Lower lobe of right lung (tissue), 2 donors: Measurements from ENCODE around the gene PLCL1. TPM values are rescaled to one million over a fixed set of nuclear protein-coding genes. Genes with fewer than 3 reads are reported as not detected.

ENCODE experiments used
- ATAC-seq, 2 donors: fragments of 200-7000 bp; cut with Tn5 transposase; one replicate each; pipeline ENCODE4 v1.9.1; 2020 to 2022; ENCODE audit warnings: mild to moderate bottlenecking in 2 of 2, moderate library complexity in 2 of 2
- DNase-seq: peaks from one replicate; pipeline ENCODE4 v3.0.0-alpha.2; 2020
- H3K27ac ChIP-seq: fragments of 200-600 bp; one replicate; pipeline ENCODE4 v1.8.0; 2022
- H3K27me3 ChIP-seq: fragments of 200-600 bp; one replicate; pipeline ENCODE4 v1.8.0; 2022; ENCODE audit warnings: low read depth
- H3K36me3 ChIP-seq: fragments of 200-600 bp; one replicate; pipeline ENCODE4 v1.8.0; 2022; ENCODE audit warnings: mild to moderate bottlenecking
- H3K4me1 ChIP-seq: fragments of 200-600 bp; one replicate; pipeline ENCODE4 v1.8.0; 2022
- H3K4me3 ChIP-seq: fragments of 200-600 bp; one replicate; pipeline ENCODE4 v1.8.0; 2022; ENCODE audit warnings: mild to moderate bottlenecking
- H3K9me3 ChIP-seq: fragments of 200-600 bp; one replicate; pipeline ENCODE4 v1.8.0; 2022
- CTCF ChIP-seq: fragments of 200-600 bp; IDR thresholded peaks from one replicate; pipeline ENCODE4 v1.8.0; 2022; ENCODE audit warnings: antibody characterized with exemption, mild to moderate bottlenecking
- intact Hi-C: fragments of 100-400 bp; cut with DNase I; formaldehyde crosslinking; loops from one replicate; pipeline ENCODE4 v1.11.0; 2022
- total RNA-seq: library from RNA; stranded (reverse); fragmentation: NEBNext Ultra II Directional; extraction: Animal tissue kit (Norgen Biotek cat#: 25700); gene quantifications from one replicate; pipeline ENCODE4 v1.2.1, GENCODE V29; 2021
- donor health status: DM: no; HTN: yes; CAD: no; lungs with severe emphysema.

The PLCL1 gene
- total RNA-seq, 1 donor from 2014 or later = 6.3 TPM

- Histone ChIP-seq H3K36me3 (no peaks in the 10 kb centered on the region), H3K27me3 (no peaks in the 10 kb centered on the region)
These were observed 127.4 kb downstream of the PLCL1 start for GRCh38 chr2:197931661-197932312.

GRCh38 chr2:197932374-197932773 lies 128.0 kb downstream of the PLCL1 start:
- intact Hi-C loops = no loop called here
- Histone ChIP-seq H3K27ac (no peak overlapping the region), H3K27me3 (no peaks in the 10 kb centered on the region)

More at GRCh38 chr2:197931661-197932312, 127.4 kb downstream of the PLCL1 start:
- H3K4me1 ChIP-seq = peaks cover 8% of the 10 kb centered on the region
- no peak overlapping the region for H3K4me3 ChIP-seq
- DNase-seq = no peak
- no peak for ATAC-seq
- no peak for TF ChIP-seq CTCF
- H3K27ac ChIP-seq = no peak overlapping the region
- intact Hi-C loops = no loop called here
- no peaks in the 10 kb centered on the region for H3K9me3 ChIP-seq

GRCh38 chr2:197934261-197934933 lies 130.0 kb downstream of the PLCL1 start:
- ATAC-seq (no peak), DNase-seq (no peak)
- Histone ChIP-seq H3K27ac (no peak overlapping the region), H3K27me3 (no peaks in the 10 kb centered on the region), H3K4me3 (no peak overlapping the region), H3K4me1 (peaks cover 3% of the 10 kb centered on the region), H3K9me3 (no peaks in the 10 kb centered on the region), H3K36me3 (no peaks in the 10 kb centered on the region)
- no peak for TF ChIP-seq CTCF
- intact Hi-C loops = no loop called here

More at GRCh38 chr2:197932374-197932773, 128.0 kb downstream of the PLCL1 start:
- no peak overlapping the region for H3K4me3 ChIP-seq
- H3K9me3 ChIP-seq = no peaks in the 10 kb centered on the region
- DNase-seq (no peak), ATAC-seq (no peak)
- TF ChIP-seq CTCF = no peak
- peaks cover 8% of the 10 kb centered on the region for H3K4me1 ChIP-seq
- no peaks in the 10 kb centered on the region for H3K36me3 ChIP-seq

- no peak for ATAC-seq
- H3K27ac ChIP-seq = no peak overlapping the region
- DNase-seq = no peak
- TF ChIP-seq CTCF = no peak
- intact Hi-C loops = no loop called here
- H3K4me3 ChIP-seq = no peak overlapping the region
- no peaks in the 10 kb centered on the region for H3K27me3 ChIP-seq
- H3K36me3 ChIP-seq = no peaks in the 10 kb centered on the region
- H3K9me3 ChIP-seq = no peaks in the 10 kb centered on the region
- no peaks in the 10 kb centered on the region for H3K4me1 ChIP-seq
These were observed 130.5 kb downstream of the PLCL1 start for GRCh38 chr2:197934934-197935289.

GRCh38 chr2:197937814-197938213 lies 133.4 kb downstream of the PLCL1 start:
- no peak for DNase-seq
- Histone ChIP-seq H3K27me3 (no peaks in the 10 kb centered on the region), H3K9me3 (no peaks in the 10 kb centered on the region), H3K27ac (no peak overlapping the region), H3K4me3 (no peak overlapping the region), H3K4me1 (no peaks in the 10 kb centered on the region), H3K36me3 (no peaks in the 10 kb centered on the region)
- intact Hi-C loops = no loop called here
- no peak for TF ChIP-seq CTCF
- ATAC-seq = peak in 1 of 2 donors; percentile 48
